GM21528 (cell line): ENCODE results near the gene CDSN.

Experiments used
- ATAC-seq: cut with Tn5 transposase; IDR thresholded peaks from one replicate; pipeline ENCODE4 v1.9.1; 2021; ENCODE audit warnings: mild to moderate bottlenecking, moderate library complexity; ENCODE audit not compliant: unreplicated experiment, low FRiP score

Gene CDSN

GRCh38 chr6:31145386-31145785 is 25.1 kb upstream of the CDSN start:
- no peak for ATAC-seq

GRCh38 chr6:31144970-31145340 is 24.7 kb upstream of the CDSN start:
- ATAC-seq: no peak

DNA sequence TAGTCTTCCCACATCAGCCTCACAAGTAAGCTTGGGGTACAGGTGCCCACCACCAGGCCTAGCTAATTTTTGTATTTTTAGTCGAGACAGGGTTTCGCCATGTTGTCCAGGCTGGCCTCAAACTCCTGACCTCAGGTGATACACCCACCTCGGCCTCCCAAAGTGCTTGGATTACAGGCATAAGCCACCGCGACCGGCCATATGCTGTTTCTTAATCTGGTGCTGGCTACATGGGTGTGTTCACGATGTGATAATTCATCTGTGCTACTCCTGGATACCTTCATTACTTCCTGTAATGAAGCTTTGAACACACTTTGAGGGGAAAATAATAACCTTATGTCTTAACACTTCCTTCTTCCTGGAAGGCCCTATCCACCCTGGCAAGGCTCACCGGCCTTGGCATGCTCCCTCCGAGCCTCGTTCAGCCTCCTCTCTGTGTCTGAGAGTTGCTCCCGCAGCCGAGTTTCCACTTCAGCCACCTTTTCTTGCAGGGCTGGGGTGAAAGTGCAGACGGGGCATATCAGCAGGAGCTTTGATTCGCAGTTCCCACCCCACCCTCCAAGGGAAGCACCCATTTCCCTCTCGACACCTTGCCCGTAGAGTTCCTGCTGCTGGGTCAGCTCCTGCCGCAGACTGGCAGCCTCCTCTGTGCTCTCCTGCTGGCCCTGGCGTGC is 24.2 kb upstream of the CDSN start:
- no peak for ATAC-seq

DNA sequence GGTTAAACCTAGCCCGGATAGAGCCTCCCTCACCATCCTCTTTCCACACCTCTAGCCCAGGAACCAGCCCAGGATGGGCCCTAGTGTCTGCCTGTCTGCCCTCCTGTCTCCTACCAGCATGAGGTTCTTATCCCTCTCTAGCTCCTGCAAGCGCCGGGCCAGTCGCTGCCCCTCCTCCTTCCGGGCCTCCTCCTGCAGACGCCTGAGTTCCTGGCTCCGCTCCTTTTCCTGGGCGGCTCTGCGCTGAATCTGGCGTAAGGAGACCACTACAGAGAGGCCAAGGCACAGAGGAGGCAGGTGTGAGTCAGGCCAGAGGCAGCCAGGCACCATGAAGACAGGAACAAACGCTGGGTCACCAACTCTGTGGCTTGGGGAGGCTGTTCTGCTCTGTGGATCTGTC is 22.9 kb upstream of the CDSN start:
- no peak for ATAC-seq

DNA sequence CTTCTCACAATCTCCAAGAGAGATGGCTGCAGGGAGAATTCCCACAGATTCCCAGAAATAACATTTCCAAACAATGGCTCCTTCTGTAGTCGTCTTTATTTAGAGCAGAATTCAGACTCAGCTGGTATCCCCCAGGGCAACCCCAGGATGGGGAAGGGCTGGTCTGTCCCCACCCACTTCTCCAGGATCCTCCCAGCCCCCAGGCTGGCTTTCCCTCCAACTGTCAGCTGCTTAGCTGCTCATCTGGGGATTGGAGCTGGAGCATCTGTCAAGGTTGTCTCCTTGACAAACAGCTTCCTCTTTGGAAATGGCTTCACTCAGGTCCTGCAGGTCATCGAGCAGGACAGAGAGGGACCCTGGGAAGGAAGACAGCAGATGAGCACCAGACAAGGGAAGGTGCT is 22.1 kb upstream of the CDSN start:
- ATAC-seq: no peak

DNA sequence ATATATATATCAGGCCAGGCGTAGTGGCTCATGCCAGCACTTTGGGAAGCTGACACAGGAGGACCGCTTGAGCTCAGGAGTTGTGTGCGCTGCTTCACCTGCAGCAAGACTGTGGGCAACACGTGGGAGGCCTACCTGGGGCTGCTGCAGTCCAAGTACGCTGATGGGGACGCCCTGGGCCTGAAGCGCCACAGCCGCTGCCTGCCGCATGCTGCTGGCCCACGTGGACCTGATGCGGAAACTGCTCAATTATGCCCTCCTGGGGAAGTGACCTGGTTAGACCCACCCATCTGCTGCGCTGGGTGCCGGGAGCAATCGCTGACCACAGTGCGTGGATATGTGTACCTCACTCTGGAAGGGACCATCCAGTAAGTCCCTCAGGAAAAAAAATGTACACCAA is 20.4 kb upstream of the CDSN start:
- ATAC-seq: no peak

GRCh38 chr6:31139599-31139998 is 19.4 kb upstream of the CDSN start:
- ATAC-seq: no peak

DNA sequence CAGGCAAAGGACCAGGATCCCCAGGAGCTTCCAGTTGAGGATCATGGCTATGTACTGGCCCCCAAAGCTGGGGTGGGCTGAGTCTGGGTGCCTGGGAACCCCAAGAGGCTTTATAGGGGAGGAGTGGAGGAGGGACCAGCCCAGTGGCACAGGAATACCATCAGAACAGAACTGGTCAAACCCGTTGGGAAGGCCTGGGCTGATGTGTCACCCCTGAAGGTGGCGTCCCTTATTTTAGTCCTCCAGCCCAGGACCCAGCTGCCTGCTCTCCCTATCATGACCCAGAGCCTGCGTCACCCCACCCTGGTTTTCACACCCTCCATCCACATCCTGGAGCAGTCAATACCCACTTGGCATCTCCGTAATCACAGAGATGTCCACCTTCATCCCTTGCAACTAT is 18.7 kb upstream of the CDSN start, which contains the start of gene PSORS1C2:
Gene PSORS1C2 (minus strand): TSS at position 85 of the 400 bp plus-strand sequence. CDS start 40 bp downstream, at position 45.
- ATAC-seq: no peak

GRCh38 chr6:31135710-31136109 is 15.5 kb upstream of the CDSN start:
- no peak for ATAC-seq

- no peak for ATAC-seq
Observed at GRCh38 chr6:31132806-31133205, 12.6 kb upstream of the CDSN start.

- ATAC-seq: no peak
Observed at GRCh38 chr6:31131595-31131994, 11.3 kb upstream of the CDSN start.

GRCh38 chr6:31130751-31131150 is 10.5 kb upstream of the CDSN start:
- ATAC-seq: no peak

DNA sequence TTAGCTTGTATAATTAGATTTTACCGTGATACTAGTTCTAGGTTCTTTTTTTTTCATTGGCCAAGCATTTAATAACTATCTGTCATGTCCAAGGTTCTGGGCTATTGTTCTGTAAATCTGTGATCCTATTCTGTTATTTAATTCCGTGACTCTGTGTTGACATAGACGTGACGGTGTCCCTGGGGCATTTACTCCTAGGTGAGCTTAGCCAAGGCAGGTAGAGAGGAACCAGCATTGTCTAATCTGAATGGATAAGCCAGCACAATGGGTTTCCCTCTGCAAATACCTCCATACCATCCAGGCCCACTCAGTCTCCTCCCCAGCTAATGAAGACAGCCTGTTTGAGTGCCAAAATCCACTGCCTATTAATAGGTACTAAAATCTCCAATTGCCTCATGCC is 8.9 kb upstream of the CDSN start:
- no peak for ATAC-seq

DNA sequence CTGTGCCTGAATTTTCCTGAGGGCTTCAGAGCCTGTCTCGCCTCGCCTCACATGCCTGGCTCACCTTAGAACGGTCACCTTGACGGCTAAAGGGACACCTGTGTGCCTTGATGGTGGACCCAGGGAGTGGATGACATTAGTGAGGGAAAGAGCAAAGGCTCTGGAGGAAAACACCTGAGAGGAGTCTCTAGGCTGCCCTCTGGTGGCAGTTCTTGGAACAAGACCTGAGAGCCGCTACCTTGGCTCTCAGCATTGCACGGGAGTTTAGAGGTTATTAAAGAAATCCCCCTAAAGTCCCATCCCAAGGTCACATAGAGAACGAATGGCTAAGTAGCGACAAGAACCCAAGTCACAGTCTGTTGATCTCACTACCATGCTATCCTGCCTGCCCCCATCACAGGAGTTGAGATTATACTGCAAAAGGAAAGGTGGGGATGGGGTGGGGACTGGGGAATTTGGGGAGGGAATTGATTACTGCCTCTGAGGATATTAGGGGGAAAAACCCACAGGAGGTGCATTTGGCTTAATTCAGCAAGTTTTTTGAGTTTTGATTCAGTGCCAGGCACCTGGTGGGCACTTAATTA is 7.9 kb upstream of the CDSN start:
- no peak for ATAC-seq

DNA sequence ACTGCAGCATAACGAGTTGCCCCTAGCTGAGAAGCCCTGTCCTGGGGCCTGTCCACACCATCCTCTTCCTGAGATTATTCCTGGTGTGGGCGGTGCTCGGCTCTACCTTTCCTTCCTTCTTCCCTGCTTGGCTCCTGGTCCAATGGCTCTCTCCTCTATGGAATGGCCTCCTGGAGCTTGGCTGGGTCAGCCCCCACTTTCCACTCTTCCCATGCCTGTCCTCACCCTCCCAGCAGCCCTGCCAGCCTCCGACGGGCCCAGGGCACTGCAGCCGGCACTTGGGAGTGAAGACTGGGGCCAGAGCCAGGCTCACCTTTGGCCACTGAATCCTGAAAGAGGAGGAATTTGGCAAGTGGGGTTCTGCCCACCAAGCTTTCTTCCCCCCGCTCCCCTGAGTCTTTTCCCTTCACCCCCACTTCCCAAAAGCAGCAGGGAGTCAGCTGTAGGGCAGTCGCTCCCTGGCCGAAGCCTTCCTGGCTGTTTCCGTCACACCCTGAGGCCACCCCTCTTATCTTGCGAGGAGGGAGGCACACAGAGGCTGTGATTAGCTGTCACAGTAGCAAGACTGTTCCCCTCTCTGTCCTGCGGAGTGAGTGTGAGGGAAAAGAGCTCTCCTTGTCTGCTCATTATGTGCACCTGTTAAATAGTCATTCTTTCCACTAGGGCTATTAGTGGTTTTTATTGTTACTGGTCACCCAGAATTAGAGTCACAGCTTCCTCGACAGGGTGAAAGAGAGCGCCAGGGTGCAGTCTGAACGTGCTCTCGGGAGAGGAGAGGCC is 6.3 kb upstream of the CDSN start:
- ATAC-seq: no peak

- no peak for ATAC-seq
Observed at GRCh38 chr6:31125586-31126363, 5.5 kb upstream of the CDSN start.

GRCh38 chr6:31125162-31125561 is 4.9 kb upstream of the CDSN start:
- no peak for ATAC-seq

DNA sequence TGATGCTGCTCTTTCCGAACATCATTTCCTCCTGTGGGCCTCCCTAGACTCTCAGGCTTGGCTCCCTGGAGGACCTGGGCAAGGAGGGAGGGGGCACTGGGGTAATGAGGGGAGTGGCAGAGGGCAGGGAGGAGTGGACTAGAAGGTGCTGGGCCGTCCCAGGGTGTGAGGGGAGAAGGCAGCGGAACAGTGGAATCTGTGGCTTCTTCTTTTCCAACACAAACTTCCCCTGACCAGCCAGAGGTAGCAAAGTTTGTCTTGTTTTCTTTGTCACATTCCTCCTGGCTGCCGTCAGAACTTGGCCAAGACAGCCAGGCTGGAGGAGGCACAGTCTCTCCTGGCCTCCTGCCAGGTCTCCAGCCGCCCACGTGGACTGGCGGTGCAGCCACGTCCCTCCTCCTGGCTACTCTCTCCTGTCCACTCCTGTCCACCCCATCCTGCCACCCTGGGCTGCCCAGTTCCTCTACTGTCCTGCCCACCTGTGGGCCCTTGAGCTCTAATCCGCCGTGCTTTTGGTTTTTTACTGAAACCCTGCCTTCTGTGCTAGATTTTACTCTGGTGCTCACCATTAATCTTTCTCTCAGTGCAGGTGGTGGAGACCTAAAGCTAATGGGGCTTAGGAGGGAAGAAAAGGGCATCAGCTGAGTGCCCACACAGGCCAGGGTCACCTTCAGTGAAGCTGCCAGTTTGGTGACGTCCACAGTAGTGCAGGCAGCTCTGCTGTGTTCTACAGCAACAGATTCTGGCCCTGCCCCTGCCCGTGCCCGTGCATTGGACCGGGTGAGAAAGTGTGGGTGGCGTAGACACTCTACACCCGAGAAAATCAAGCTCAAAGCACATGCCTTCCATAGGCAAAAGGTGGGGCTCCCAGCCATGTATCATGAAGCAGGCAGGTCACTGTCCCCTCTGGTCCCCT is 2.8 kb upstream of the CDSN start:
- no peak for ATAC-seq

DNA sequence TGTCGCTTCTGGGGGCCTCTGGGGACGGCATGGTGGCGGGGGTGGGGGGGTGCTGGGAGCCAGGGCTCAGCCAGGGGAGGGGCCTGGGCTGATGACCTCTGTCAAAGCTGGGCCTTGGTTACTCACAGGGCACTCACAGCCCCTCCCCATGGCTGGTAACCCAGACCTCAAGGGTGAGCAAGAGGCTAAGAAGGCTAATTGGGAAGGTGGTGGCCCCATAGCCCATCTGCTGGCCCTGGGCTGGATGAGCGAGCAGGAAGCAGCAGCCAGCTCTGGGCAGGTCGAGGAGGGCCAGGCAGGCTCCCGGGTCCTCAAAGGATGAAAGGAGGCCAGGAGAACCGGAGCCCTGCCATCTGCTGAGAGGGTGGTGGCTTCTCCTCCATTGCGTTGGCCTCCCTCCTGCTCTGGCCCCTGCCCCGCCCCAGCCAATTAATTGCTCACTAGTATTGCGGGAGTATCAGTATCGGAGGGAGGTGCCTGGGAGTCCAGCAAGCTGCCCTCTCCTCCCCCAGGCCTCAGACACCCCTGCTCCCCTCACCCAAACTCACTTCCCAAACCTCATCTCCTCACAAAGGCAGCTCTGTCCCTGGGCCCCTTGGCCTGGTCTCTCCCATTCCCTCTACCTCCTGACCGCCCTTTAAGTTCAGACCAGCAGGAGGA is 1.0 kb upstream of the CDSN start:
- ATAC-seq: no peak

DNA sequence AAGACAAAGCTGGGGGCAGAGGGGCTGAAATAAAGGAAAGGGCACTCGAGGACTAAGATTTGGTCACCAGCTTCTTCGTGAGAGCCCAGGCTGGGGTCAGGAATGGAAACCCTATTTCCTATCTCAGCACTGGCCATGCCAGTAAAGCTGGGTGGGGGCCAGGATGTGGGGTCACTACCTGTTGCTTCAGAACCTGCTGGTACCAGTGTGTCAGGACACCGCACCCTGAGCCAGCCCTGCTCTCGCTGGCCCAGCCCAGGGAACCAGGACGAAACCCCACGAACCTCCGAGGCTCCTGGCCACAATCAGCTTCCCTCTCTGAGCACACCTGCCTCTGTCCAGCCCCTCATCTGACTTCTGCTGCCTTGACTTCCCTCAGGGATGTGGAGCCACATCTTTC is 2.1 kb downstream of the CDSN start:
- ATAC-seq: no peak
